HG03108 (cell line): ENCODE results near the gene APBB2.

ENCODE experiments used
- ATAC-seq: cut with Tn5 transposase; IDR thresholded peaks from one replicate; pipeline ENCODE4 v1.9.1; 2021; ENCODE audit warnings: moderate library complexity; ENCODE audit not compliant: unreplicated experiment

Gene APBB2

DNA sequence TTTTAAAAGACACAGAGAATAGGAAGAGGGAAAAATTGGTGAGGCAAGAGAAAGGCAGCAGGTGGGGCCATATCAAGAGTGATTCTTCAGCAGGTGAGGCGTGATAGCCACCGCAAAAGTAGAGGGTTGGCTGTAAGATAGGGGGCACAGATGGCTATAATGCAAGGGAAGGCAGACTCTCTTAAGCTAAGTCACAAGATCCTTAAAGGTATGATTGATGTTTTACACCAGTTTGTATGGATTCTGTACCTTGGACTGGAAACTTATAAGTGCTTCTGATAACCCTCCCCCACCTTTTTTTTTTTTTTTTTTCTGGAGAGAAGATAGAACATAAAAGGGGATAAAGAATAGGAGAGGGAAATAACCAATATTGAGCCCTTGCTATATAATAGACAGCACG is 424.6 kb downstream of the APBB2 start:
- no peak for ATAC-seq

DNA sequence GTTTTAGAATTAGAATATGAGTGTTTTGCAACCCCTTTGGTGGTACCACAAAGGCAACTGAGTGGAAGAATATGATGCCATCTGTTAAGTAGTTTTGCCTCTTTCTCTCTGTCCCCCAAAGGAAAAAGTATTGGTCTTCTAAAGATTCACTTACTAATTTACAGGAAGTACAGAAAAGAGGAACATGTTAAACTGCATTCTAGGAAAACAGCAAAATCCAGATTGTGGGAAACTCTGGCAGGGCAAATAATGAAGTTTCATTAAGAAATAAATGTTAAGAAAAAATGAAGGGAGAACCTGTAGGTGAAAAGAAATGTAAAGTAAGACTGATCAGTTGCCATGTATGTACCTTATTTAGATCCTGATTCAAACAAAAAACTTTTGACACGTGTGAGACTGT is 425.3 kb downstream of the APBB2 start:
- no peak for ATAC-seq

DNA sequence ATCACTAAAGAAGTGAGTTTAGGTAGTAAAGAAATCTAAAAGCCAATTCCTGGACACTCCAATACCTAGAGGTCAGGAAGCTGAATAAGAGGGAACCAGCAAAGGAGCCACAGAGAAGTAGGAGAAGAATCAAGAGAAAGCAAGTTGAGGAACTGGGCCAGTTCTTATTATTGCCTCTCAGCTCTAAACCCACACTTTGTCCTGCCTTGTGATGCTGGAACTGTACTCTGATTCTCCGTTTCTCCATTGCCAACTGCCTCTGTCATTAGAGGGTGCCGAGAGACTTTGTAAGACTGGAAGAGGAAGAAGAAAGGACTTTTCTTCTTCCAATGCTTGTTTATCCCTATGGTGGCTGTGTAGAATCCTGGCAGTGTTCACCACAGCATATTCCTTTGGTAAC is 426.0 kb downstream of the APBB2 start:
- no peak for ATAC-seq

DNA sequence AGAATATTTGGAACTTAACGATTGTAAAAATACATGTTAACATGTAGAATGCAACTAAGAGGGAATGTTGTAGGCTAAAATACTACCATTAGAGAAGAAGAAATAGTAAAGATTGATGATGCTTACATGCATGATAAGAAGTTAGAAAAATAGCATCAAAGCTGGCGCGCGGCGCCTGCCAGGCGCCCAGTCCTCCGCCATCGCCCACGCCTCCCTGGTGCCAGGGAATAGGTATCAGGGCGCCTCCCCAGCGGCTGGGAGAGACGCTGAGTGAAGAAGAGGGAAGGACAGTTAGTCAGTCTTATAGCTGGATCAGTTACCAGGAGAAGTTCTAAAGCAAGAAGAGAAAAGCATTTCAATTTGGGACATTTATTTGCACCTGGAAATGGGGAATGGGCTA is 428.6 kb downstream of the APBB2 start:
- ATAC-seq: no peak

DNA sequence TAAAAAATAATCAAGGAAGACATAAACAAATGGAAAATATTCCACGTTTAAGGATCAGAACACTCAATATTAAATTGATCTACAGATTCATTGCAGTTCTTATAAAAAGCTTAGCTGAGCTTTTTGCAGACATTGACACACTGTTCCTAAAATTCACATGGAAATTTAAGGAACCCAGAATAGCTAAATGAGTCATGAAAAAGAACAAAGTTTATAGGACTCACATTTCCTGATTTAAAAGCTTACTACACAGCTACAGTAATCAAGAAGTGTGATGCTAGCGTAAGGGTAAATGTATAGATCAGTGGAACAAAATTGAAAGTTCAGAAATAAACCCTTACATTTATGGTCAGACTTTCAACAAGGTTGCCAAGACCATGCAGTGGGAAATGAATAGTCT is 431.5 kb downstream of the APBB2 start:
- ATAC-seq: no peak

DNA sequence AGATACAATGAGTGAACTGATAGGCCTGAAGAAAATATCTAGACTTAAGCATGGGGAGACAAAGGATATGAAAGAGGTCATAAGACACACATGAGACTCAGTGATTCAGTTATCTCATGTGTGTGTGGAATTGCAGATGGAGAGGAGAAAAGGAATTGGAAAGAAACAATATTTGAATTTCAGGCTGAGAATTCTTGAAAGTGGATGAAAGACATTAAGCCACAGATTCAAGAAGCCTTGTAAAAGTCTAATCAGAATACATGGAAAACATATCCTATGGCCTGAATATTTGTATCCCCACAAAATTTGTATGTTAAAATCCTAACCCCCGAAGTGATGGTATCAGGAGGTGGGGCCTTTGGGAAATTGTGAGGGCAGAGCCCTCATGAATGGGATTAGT is 436.3 kb downstream of the APBB2 start:
- no peak for ATAC-seq

DNA sequence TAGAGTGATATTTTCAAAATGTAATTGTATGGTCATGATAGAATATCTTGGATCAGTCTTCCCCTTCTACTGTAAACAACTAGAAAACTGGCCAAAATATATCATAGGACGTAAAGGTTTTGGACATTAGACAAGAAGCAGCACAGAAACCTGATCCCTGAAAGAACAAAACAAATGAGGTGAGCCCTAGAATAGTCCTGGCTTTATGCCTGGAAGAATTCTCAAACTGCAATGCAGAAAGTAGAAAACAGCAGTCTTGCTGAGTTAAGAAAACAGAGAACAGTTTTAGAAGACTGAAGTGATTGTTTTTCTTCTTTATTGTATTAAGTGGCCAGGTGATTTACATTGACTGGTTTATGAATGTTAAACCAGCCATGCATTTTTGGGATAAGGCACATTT is 445.1 kb downstream of the APBB2 start:
- no peak for ATAC-seq

DNA sequence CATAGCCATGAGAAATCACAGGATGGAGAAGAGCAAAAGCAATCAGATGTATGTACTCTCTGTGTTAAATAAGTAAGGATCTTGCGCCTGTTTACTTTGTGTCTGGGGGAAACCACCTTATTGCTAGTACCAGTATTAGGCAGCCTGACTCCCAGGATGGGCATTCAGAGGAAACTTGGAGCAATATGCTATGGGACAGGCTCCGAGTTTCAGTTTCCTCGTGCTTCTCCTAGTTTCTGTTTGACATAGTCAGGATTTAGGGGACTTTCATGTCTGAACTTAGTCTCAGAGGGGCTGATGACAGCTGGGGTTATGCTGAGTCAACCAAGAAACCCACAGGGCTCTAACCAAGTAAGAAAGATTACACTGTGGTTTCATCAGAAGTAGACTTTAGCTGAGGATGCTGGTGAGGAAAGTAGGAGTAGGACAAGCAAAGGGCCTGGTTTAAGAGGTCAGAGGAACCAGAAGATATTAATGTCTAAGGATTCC is 451.1 kb downstream of the APBB2 start:
- ATAC-seq: peak; percentile 99
